HG03095 (cell line): ENCODE measurements around the gene EYS.

ENCODE experiments used
- ATAC-seq: cut with Tn5 transposase; IDR thresholded peaks from one replicate; pipeline ENCODE4 v1.9.1; 2021; ENCODE audit warnings: moderate library complexity; ENCODE audit not compliant: unreplicated experiment

Gene EYS

GRCh38 chr6:64214373-64214772 is 1492.7 kb downstream of the EYS start:
- no peak for ATAC-seq

DNA sequence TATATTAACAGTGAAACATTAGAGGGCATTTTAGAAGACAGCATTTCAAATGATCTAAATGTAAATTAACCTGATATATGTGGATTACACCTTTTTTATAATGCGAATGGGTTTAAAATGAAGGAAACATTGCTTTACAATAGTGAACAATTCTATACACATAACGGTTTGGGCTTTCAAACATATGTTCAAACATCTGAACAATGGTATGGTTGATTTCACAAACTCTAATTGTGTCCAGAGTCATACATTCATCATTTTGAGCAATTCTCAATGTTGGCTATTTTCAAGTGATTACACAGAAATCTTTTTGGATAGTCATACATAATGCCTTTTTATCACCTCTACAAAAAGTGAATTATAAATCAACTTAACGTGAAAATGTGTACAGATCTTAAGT is 1493.3 kb downstream of the EYS start:
- ATAC-seq, result no peak

GRCh38 chr6:64197246-64197645 is 1509.8 kb downstream of the EYS start:
- no peak for ATAC-seq

DNA sequence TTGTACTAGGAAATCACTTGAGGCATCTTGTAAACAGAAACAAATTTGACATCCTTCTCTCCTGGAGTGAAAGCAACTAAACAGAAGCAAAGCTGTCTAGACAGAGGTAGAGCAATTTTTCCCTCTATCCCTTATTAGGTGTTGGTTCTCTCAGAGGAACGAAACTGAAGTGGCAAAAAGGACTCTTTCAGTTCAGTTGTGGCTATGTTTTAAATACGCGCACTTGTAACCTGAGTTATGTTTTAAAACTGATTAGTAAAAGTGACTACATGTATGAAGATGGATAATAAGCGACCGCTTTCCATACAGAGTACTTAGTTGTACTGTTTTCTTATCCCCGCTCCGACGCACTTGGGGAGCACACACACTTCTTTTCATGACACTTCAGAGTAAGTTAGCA is 1520.4 kb downstream of the EYS start:
- ATAC-seq, result no peak

GRCh38 chr6:64185621-64186020 is 1521.4 kb downstream of the EYS start:
- ATAC-seq, result no peak

DNA sequence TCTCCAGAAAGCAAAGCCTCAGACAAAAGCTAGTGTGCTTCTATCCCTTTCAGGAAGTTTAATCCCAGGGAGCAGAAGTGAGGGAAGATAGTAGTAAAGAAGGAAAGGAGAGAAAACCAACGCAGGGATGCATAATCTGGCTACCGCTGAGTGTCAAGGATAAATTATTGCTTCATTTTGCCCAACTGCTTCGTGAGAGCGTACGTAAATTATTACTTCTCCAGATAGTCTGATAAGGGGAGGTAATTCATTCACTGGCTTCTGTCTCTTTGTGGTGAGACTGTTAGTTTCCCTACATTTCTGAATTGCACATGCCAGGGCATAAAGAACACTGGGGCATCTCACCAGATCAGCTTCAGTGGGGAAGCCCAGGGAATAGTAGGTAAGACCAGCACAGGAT is 1531.7 kb downstream of the EYS start:
- ATAC-seq, result no peak

DNA sequence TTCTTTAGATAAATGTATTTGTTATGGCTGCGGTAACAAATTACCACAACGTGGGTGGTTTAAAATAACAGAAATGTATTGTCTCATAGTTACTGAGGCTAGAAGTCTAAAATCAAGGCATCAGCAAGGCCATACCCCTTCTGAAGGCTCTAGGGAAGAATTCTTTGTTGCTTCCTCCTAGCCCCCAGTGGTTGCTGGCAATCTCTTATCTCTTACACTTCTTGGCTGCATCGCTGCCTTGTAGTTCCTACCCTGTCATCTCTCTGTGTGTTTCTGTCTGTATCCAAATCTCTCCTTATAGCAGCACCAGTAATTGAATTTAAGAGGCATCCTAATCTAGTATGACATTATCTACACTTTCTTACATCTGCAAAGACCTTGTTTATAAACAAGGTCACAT is 1536.7 kb downstream of the EYS start:
- no peak for ATAC-seq

DNA sequence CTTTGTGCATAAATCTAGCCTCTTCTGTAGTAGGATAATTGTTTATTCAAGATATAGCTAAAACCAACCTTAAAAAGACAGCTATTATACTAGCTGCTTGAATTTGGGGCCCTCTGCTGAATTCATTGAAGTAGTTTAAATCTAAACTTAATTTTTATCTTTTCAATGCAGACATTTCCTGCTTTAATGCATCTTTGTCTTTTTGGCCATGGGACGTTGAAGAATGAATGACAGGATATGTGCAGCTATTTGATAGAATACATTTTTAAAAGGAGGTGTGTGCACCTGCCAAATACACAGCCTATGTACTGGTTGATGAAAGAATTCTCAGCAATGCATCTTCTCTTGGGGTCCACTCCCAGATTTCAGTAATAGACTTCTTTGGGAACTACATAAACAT is 1546.5 kb downstream of the EYS start:
- no peak for ATAC-seq

GRCh38 chr6:64155063-64155462 is 1552.0 kb downstream of the EYS start:
- ATAC-seq, result no peak

- no peak for ATAC-seq
Measured at GRCh38 chr6:64146876-64147275, 1560.2 kb downstream of the EYS start.

DNA sequence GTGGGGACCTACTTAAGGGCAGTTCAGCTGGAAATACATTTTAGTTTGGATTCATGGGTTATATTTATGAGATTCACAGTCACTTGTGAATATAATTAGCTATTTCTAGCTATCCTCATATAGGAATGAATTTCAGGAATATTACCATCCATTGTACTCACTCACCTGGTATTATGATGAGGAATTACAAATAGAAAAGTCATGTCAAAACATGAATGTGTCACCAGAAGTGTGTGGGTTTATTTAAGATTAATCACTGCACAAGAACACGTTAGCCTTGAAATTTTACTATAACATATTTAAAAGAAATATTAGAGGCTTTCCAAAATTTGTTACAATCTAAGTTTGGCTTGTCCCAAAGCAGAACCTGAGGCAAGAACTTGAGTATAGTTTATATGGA is 1560.9 kb downstream of the EYS start:
- ATAC-seq, result no peak

DNA sequence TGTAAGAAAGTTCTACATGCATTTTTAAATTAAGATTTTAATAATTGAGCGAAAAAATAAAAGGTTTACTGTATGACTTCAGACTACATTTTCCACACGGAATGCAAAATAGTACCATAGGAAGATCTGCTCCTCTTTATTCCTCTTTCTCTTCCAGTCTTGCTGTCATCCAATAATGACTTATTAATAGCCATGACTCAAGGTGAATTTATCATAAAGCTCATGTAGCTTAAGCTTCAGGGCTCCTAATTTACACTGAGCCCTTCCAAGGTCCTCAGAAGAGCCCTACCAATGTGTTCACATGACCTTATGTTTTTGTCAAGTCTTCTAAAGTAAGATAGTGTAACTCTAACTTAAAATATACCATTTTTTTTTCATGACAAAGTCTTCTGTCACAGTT is 1561.4 kb downstream of the EYS start:
- no peak for ATAC-seq

- ATAC-seq, result no peak
Measured at GRCh38 chr6:64143101-64143500, 1563.9 kb downstream of the EYS start.

GRCh38 chr6:64141680-64142079 is 1565.3 kb downstream of the EYS start:
- no peak for ATAC-seq

- ATAC-seq, result no peak
Measured at GRCh38 chr6:64128301-64129024, 1578.6 kb downstream of the EYS start.

DNA sequence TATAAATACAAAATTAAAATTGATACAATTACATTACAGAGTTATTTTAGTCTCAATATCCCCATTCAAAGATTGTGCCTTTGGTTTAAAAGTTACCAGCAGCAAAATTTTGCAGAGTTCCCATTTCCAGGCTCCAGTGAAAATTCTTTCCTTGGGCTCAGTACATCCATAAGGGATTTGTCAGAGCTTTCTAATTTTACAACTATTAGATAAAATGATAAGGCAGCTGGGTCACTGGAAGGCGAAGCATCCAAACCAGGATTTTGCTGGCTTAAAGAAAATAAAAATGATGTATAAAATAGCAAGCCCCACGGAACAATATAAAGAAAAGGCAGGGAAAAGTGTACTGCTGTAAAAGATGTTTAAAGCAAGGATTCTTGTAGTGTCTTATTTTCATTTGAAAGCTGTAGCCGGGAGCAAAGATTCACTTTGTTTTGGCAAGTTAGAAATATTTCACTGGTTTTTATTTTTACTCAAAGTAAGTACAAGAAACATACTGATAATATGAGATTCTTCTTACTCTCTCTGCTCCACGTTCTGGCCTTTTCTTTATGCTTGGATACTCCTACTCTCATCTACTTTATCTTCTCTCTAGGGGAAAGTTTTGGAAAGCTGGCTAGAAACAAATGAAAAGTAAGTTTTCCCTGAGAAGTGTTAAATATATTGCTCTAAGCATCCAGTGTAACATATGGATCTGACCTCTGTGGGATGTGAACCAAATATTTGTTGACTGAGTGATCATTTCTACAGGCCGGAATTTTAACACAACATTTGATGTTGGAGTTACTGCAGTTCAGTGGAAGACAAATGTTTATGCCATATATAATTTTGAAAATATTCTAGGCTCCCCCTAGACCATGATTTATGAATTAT is 1583.0 kb downstream of the EYS start:
- ATAC-seq, result no peak

GRCh38 chr6:64122712-64123375 is 1584.2 kb downstream of the EYS start:
- no peak for ATAC-seq

GRCh38 chr6:64121011-64121565 is 1585.9 kb downstream of the EYS start:
- ATAC-seq, result no peak

GRCh38 chr6:64113704-64114103 is 1593.3 kb downstream of the EYS start:
- no peak for ATAC-seq

DNA sequence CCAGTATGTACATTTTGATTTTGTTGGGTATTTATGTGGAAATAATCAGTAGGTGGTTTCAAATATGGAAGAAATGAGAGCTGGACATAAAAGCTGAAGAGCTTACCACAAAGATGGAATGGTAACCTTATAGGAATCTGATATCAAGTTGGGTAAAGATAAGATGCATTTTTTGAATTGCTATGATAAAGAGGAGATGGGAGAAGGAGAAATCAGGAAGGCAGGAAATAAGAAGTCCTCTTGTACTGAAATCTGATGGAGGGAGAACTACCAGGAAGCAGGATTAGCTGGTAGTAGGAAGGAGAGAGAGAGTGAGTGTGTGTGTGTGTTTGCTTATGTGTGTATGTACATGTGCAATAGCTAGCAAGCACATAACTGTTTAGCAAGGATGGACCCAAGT is 1603.0 kb downstream of the EYS start:
- ATAC-seq, result no peak

GRCh38 chr6:64103480-64103879 is 1603.5 kb downstream of the EYS start:
- ATAC-seq, result no peak
